Measurements from ENCODE around the gene IGDCC3.

Gene IGDCC3

GRCh38 chr15:65377976-65378366 is at the start of gene IGDCC3:
Gene IGDCC3 (minus strand): TSS chr15:65378002. CDS start chr15:65377788, 214 bp downstream.
- no peak for DNase-seq (ENCODE audit: low read depth in 3 of 3)

DNA sequence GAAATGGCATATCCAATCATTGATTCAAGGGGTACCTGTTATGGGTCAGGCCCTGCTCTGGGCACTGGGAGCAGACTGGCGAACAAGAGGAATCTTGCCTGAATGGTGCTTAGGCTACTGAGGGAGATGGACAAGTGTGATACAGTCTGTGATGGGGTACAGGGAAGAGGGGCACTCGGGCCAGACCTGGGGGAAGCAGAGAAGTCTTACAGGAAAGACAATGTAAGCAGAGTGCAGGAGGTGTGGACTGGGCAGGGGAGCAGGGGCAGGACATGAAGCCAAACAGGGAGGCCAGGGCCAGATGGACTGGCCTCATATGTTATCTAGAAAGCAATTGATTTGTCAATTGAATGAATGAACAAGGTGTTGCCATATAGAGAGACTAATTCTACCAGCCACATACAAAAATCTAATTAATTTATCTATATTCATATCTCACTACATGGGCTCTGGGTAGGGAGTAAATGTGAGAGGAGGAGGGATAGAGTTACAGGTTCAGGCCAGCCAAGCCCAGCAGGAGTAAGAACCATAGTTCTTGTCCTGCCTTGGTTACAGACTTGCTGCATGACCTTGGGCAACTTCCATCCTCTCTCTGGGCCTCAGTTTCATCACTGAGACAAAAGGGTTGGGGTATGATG is 48.5 kb upstream of the IGDCC3 start:
- DNase-seq (ENCODE audit: low read depth in 3 of 3), result no peak

DNA sequence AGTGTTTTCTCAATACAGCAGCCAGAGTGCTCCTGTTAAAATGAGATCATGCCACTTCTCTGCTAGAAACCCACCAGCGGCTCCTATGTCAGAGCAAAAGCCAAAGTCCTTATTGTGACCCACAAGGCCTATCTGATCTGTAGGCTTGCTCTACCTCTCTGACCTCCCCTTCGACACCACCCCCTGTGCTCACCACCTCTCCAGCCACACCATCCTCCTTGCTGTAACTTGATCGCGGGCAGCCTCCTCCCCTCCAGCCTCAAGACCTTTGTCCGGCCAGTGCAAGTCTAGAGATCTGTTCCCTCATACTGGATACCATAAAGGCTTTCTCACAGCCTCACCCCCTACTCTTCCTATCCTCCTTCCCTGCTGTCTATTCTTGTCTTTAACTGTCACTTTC is 46.9 kb upstream of the IGDCC3 start:
- DNase-seq (ENCODE audit: low read depth in 3 of 3), result no peak

- no peak for DNase-seq (ENCODE audit: low read depth in 3 of 3)
Measured at GRCh38 chr15:65423976-65424679, 46.3 kb upstream of the IGDCC3 start.

DNA sequence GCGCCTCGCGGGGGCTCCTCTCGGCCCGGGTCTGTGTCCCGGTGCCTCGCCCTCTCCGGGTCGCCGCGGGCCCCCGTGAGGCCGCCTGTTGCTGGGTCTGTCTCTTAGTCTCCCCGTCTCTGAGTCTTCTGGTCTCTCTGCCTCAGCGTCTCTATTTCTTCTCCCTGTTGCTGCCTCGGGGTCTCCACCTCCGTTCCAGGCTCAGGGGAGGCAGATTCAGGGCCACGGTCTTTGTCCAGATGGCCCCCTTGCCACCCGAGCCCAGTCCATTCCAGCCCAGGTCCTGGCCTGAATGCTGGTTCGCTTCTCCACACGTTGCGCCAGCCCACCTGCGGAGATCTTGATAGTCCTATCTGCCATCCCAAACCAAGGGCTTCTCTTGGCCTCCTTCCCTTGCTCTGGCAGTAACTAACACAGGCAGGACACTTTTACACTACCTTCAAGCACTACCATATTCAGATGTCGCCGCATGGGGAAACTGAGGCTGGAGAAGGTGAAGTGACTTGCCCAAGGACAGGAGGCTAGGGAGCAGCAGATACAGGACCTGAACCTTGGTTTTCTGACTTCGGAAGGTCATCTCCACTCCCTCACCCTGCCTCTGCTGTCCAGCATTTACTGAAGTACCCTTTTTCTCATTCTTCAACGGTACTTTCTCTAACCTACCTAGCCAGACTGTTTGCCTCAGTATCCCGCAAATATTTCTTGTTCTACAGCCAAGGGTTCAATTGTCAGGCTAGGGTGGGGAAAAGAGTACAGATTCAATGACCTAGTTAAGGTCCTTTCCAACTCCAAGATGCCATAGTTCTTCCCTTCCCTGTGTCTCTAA is 45.6 kb upstream of the IGDCC3 start:
- no peak for DNase-seq (ENCODE audit: low read depth in 3 of 3)

DNA sequence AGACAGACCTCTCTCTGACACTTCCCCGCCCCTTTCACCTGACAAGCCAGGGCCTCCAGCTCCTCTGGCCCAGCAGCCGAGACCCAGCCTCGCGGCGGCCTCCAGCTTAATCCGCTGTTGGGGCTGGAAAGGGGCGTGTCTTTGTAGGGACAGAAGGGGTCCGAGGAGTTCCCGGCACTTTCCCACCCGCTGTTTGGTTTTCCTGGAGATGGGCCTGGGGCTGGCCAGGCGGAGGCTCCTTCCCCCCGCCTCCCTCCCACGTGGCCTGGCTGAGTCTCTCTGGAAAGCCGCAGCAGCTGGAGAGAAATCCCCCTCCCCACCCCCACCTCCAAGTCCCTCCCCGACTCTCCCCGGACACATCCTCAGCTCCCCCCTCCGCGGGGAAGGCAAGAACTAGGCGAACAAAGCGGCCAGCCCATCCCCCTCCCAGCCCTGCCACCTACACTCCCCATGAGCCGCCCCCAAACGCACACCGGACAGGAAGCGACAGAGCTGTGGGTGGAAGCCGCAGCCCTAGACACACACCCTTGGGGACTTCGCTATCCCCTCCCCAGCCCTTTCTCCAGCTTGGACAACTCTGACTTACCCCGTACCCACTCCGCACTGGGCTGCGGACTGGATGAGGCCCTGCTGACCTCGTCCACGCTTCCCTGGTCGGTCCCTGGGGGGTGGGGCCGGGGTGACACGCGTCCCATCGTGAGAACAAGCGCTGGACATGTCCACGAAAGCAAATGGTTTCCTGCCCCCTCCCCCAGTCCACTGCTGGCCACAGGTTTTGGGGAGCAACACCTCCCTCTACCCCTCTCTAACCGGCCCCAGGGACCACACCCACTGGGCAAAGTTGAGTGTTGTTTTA is 43.8 kb upstream of the IGDCC3 start:
- no peak for DNase-seq (ENCODE audit: low read depth in 3 of 3)

DNA sequence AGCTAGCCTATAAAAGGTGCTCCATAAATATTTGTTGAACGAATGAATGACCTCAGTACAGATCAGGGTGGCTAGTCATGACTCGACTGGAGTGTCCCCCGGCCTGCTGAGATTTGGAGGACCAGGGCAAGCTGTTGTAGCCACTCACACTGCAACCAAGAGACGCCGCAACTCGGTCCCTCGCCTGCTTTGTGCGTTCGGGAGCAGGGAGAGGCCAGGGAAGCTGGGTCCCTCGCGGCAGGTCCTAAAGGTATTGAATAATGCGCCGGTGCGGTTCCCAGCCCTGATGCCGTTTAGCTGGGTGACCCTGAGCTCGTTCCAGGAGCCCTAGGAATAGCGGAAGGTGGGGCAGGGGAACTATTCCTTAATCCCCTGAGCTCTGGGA is 43.2 kb upstream of the IGDCC3 start:
- no peak for DNase-seq (ENCODE audit: low read depth in 3 of 3)

GRCh38 chr15:65418596-65418995 is 40.8 kb upstream of the IGDCC3 start:
- no peak for DNase-seq (ENCODE audit: low read depth in 3 of 3)

- no peak for DNase-seq (ENCODE audit: low read depth in 3 of 3)
Measured at GRCh38 chr15:65416845-65417416, 39.1 kb upstream of the IGDCC3 start.

DNA sequence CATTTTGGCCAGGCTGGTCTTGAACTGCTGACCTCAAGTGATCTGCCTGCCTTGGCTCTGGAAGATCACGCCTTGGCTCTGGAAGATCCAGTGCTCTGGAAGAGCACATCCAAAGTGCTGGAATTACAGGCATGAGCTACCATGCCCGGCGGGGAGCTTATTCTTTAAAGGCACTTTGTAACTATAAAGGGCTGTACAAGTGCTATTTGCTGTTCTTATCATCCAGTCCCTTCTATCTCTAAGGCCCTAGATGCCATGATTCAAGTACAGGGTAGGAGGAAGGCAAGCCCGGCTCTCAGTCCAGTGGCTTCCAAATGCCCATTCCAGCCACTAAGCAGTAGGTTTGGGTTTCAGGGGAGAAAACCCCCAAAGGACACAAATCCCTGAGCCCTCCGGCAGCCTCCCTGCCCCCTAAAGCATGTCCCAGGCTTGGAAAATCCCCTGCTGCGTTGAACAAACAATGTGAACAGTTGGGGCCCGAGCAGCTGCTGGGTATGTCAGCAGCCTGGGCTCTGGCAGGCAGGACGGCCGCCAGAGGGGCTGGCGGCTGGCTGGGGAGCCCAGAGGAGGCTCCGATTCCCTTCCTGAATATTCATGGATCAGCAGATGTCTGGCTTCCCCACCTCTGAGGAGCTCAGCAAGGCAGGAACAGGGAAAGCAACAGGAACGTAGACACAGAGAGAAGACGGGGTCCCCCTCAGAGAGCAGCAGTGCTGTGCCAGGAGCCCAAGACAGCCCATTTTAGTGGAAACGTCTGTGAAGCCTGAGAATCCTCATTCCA is 37.2 kb upstream of the IGDCC3 start:
- DNase-seq (ENCODE audit: low read depth in 3 of 3), result no peak

DNA sequence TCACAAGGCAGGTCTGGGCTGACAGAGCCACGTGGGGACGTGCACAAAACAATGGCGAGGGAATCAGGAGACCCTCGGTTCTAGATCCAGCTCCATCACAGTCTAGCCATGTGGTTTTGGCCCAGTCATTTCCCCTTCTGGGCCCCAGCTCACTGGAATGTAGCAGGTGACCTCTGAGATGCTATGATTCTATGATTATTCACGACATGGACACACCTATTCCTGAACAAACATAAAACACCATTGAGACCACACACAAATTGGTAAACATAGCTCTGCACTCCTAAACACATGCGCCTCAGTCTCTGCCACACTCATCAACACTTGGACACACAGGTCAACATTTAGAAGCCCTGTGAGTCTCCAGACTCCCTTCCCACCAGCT is 36.0 kb upstream of the IGDCC3 start:
- no peak for DNase-seq (ENCODE audit: low read depth in 3 of 3)

DNA sequence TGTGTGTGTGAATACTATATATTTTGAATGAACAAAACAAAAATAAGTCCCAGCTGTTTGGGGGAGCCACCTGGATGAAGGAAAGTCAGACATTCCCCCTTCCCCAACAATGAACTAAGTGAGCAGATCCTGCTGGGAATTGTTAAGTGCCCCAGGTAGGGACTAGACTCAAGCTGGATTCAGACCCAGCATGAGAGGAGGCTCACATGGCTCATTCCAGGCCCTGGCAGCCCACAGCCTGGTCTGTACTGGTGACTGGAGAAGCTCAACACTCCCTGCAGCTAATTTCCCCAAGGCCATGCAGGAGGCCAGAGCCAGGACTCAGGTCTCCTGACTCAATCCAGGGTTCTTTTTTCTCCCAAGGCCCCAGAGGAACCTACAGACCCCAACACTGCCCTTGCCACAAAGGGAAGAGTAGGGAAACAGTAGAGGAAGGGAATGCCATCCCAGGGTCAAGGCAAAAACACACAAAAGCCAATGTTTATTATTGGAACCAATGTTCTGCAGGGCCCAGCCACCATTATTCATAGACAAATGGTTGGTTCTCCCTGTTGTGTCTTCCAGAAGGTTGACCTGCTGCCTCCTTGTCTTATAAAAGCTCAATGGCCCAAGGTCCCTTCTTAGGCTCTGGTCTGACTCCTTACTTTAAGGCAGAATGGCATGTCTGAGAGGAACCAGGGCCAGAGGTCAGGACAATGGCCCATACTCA is 35.4 kb upstream of the IGDCC3 start:
- DNase-seq (ENCODE audit: low read depth in 3 of 3), result no peak

DNA sequence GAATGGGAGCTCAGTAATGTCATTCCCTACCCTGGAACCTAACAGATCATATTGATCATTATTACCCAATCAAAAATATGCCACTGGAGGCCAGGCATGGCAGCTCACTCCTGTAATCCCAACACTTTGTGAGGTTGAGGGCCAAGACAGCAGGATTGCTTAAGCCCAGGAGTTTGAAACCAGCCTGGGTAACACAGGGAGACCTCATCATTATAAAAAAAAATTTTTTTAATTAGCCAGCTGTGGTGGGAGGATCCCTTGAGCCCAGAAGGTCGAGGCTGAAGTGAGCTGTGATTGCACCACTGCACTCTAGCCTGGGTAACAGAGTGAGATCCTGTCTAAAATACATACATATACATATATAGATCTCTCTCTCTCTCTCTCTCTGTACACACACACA is 34.8 kb upstream of the IGDCC3 start:
- DNase-seq (ENCODE audit: low read depth in 3 of 3), result no peak

- DNase-seq (ENCODE audit: low read depth in 3 of 3), result no peak
Measured at GRCh38 chr15:65411465-65412071, 33.8 kb upstream of the IGDCC3 start.

DNA sequence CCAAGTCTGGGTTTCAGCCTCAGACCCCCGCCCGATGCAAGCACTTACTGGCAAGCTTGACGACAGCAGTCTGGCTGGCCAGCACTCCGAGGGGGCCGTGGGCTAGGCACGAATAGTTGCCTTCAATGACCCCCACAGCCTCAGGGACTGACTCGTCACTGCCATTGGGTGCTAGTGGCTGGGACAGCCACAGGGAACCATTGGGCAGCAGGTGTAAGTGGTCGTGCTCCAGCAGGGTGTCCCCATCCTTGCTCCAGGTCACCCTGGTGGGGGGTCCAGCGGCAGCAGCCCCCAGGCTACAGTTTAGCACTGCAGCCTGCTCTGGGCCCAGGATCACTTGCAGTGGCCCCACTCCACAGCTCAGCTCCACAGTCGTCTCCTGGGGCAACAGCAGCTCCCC is 33.2 kb upstream of the IGDCC3 start:
- DNase-seq (ENCODE audit: low read depth in 3 of 3), result no peak

DNA sequence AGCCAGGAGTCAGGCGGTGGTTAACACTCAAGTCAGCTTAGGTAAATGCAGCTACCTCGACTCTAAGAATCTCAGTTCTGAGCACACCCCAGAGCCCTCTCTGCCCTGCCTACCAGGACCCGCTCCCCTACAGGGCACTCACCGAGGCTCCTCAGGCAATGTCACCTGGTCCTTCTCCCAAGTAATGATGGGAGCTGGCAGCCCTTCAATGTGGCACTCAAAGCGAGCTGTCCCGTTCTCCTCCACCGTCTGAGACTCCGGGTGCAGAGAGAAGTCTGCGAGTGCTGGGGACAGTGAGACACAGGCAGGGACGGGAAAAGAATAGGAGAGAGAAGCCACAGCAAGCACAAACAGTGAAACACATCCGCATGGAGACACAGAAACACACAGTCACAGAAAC is 32.2 kb upstream of the IGDCC3 start:
- no peak for DNase-seq (ENCODE audit: low read depth in 3 of 3)

DNA sequence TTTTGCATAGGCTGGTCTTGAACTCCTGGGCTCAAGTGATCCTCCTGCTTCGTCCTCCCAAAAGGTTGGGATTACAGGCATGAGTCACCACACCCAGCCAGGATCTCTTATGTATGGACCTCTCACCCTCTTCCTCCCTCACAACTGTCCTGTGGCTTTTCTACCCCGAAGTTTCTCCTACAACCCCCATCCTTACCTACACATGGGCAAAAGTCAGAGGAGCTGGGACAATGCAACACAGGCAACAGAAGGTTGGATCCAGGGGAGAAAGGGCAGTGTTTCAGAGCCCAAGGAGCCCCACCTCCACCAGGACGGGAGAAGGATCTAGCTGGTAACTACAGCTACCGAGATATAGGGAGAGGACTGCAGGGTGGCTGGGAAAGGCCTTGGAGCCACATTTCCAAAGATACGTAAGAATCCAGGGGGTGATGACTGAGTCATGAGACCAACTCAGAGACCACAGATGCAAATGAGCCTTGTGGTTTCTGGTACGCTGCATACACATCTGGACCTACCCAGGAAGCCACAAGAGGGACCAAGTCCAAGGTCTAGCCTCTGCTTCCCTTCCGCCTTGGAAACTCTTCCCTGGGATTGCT is 31.3 kb upstream of the IGDCC3 start:
- DNase-seq (ENCODE audit: low read depth in 3 of 3), result no peak

DNA sequence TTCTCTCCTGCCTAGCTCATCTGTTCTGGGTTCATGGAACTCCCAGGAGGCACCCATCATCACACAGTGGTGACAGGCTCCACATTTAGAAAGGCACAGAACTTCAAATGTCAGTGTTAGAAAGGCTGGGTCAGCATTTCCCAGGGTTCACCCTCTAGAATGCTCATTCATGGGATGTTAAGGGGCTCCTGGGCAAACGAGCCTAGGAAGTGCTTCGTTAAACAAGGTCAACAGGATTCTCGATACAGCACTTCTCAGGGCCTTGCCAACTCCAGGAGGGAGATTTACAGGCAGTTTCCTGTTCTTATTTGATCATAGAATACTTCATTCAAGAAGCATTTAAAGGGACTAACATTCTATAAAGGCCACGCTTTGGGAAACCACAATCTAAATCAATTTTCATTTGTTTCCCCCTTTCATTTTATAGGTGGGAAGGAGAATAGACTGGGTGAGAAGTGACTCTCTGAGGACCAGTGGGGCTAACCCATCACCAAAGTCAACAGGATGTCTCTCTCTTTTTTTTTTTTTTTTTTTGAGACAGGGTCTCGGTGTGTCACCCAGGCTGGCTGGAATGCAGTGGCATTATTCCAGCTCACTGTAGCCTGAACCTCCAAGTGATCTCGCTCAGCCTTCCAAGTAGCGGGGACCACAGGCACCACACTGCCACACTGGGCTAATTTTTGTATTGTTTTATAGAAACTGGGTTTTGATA is 30.7 kb upstream of the IGDCC3 start:
- no peak for DNase-seq (ENCODE audit: low read depth in 3 of 3)

Data from stimulated activated CD4-positive, alpha-beta T cell treated with anti-CD3 and anti-CD28 coated beads, TNF-alpha, amount 100 ng/mL, for 48 hours (primary cell).